CD4-positive, alpha-beta T cell treated with Interleukin-4 for 1 hour (primary cell): ENCODE results near the gene MIF4GD.
"Not testable (repeated sequence)": the region's sequence is repeated elsewhere in the genome, so short reads cannot be mapped to it uniquely, and the experiment has no call there.

Experiments used
- DNase-seq, 2 donors: peaks; one replicate each; pipeline ENCODE4 v3.0.0-alpha.2; 2020 to 2022

The MIF4GD gene

DNA sequence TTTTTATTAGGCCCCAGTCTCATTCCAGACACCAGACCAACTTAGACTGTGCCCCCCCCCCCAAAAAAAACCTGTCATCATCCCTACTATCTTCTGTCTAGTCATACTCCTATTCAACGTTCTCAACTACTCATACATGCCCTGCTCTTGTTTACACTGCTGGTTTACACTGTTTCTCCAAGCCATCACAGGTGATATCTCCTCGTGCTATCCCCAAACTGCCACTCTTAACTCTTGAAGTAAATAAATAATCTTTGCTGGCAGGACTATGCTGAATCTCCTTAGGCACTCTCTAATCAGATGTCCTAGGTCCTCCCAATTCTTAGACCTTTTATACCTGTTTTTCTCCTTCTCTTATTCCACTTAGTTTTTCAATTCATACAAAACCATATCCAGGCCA, 13.8 kb downstream of the MIF4GD start:
- not testable (repeated sequence) for DNase-seq

DNA sequence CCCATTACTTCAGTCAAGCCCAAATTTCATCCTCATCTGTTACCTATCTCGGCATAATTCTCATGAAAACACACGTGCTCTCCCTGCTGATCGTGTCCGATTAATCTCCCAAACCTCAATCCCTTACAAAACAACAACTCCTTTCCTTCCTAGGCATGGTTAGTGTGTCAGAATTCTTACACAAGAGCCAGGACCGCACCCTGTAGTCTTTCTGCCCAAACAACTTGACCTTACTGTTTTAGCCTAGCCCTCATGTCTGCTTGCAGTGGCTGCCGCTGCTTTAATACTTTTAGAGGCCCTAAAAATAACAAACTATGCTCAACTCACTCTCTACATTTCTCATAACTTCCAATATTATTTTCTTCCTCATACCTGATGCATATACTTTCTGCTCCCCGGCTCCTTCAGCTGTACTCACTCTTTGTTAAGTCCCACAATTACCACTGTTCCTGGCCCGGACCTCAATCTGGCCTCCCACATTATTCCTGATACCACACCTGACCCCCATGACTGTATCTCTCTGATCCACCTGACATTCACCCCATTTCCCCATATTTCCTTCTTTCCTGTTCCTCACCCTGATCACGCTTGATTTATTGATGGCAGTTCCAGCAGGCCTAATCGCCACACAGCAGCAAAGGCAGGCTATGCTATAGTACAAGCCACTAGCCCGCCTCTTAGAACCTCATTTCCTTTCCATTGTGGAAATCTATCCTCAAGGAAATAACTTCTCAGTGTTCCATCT, 14.9 kb downstream of the MIF4GD start:
- DNase-seq: not testable (repeated sequence)

DNA sequence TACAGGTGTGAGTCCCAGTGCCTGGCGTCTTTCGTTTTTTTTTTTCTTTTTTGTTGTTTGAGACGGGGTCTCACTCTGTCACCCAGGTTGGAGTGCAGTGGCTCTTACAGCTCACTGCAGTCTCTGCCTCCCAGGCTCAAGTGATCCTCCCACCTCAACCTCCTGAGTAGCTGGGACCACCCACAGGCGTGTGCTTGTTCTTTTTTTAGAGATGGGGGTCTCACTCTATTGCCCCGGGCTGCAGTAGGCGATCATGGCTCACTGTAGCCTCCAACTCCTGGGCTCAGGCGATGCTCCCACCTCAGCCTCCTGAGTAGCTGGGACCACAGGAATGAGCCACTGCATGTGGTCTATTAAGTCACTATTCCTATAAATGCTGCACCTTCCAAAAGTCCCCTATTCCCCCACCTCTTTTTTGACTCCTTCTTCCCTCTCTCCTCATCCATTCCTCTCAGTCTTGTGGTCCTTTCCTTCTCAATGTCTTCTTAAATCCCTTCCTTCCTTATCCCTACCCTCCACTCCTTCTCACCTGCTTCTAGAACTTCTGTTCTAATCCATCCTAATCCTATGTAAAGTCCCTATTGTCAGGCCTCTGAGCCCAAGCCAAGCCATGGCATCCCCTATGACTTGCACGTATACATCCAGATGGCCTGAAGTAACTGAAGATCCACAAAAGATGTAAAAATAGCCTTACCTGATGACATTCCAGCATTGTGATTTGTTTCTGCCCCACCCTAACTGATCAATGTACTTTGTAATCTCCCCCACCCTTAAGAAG, 18.8 kb downstream of the MIF4GD start:
- no peak for DNase-seq

DNA sequence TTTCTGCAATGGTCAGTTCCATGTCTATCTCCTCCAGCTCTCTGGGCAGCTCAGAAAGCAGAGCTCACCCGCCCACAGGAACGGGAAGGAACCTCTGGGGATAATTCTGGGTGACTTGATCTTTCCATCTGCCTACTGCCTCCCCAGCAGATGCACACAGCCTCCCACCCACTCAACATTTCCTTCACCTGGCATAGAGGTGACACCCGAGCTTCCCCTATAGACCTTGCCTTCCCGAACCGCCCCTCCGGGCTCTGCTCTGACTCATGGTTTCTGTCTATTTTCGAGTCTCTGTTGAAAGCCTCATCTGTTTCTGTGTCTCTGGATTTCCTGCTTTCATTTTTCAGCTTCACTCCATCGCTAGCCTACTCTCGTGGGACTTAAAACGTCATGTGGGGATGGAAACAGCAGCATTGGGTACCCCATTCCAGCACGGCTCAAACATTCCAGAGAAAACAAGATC, 21.0 kb downstream of the MIF4GD start:
- peak in 1 of 2 donors; percentile 57 for DNase-seq

DNA sequence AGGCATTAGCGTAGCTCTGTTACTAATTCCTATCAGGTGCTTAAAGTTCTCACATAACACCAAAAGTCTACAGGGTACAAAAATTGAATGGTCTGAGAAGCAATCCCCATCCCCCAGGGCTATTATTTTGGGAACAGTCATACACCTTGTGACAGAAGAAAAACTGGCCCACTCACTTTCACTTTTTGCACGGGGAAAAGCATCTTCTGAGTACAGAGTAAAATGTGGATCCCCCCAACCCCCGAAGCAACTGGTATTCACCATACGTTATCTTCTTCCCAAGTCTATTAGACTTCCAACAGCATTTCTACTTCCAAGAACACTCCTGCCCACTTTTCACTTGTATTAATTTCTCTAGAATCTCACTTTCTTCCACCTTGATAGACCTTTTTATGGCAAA, 21.5 kb downstream of the MIF4GD start:
- no peak for DNase-seq

DNA sequence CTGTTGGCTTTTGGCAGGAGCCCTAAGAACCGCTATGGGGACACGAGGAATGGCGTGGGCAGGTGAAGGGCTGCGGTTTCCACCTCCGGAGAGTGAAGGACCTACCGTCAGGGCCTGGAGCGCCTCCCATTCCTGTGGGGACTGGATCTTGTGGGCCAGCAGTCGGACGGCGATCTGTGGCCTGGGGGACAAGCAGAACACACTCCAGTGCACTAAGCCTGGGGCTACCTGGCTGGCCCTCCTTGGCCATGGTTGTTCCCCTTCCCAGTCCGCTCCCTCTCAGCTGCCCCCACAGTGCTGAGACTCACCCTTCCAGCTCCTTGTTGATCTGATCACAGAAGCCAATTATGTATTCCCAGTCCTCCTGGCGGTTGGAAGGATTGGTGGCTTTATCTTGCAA, 24.6 kb downstream of the MIF4GD start:
- DNase-seq: no peak

DNA sequence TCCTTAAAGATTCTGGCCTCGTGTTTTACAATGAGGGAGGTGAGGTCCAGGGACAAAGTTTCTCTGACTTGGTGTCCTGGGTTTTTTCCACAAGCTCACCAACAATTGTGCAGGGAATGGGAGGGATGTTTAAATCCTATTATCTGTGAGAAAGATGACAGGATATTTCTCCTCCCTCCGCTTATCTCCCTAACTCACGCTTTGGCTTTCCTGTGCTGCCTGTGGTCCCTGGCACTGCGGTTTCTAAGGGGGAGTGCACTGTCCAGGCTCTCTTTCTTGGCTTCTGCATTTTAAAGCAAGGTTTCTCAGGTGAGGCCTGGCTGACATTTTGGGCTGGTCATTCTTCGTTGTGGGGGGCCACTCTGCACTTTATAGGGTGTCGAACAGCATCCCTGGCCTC, 26.0 kb downstream of the MIF4GD start:
- DNase-seq: no peak

DNA sequence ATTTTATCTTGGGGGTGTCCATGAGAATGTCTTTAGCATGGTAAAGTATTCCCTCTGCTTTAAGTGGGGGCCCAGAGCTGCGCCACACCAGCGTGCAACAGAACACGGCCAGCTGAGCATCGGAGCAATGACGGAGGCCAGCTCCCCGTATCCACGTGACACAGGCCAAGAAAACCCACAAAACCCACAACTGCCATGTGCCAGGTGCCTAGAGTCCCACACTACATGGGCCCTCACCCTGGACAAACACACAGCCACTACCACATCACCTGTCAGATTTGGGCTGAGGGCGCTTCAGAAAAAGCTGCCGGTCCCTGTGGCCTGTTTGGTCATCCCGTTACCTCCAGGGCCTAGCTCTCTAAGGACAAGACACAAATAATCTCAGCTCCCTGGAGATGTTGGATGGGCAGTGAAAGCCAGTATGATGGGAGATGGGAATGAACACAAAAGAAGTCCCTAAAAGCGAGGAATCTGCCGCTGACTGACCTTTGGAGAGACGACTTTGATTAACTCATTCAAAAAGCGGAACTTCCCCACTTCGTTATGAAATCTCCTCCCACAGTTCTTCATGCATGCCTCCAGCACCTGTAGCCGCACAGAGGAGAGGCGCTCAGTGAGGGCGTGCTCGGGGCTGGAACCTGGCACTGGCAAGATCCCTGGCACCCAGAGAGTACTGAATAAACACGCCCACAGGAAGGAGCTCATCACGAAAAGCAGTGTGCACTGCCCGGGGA, 26.7 kb downstream of the MIF4GD start:
- peak in 1 of 2 donors; percentile 44 for DNase-seq

DNA sequence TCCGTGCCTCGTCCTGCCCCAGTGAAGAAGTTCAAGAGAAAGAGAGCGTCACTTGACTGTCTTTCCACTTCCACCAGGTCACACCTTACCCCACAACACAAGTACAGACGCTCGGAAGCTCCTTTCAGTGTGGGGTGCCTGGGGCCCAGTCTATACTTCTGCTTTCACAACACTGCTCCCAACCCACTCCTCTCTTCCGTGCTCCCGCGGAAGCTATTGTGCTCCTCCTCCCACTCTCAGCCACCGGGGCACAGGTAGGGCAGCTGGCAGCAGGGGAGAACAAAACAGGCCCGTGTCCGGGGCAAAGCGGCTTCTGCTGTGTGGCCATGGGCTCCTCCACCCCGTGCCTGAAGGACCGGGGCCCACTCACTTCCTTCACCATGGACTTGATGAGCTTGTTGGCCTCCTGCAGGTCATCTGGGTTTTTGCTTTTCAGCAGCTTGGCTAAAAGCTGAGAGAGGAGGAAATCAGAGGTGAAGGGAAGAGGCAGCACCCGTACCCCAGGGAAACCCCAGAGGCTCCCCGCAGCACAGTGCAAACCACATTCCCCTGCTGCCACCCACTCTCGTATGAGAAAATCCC, 28.5 kb downstream of the MIF4GD start:
- peak; percentile 59 to 71 for DNase-seq

DNA sequence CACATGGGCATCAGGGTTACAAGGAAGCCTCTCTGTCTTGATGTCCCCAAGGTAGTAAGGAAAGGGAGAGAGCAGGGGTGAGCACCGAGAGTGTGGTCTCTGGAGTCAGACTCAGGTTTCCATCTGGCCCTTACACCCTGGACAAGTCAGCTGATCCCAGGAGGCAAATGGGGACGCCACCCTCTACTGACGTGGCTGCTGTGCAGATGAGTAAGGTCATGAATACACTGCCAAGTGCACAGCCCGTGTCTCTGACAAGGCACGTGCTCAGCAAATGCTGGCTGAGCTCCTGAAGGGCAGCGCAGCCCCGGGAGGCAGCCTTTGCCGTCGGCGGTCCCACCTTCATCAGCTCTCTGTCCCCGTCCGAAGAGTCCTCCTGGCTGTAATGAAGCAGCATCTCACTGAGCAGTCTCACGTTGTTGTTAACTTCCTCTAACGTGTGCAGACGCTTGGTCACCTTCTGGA, 29.0 kb downstream of the MIF4GD start:
- peak in 1 of 2 donors; percentile 18 for DNase-seq

DNA sequence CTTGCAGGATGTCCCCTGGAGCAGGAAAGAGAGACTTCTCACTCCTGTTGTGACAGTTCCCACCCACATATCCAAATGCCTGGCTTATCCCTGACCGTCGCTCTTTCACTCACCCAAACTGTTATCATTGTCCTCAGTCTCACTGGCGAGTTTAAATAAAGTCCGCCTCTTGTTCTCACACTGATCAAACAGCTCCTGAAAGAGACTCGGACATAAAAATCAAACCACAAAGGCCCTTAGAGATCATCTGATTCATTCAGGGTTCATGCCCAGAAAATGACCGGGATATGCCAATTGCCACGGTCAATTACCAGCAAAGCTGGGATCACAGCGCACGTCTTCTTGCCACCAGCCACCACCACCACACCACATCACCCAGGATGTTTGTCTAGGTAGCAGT, 29.5 kb downstream of the MIF4GD start:
- no peak for DNase-seq

DNA sequence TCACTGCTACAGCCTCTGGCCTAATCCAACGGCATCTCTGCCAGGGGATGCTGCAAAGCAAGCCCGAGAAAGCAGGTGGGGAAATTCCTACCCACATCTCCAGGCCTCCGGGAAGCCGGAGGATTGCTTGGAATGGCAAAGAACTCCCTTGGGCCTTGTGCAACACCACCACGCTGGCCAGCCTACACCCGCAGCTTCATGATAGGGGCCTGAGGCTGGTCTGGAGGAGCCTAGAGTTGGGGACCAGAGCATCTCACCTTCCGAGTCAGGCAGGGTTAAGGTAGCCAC, 29.9 kb downstream of the MIF4GD start:
- no peak for DNase-seq

DNA sequence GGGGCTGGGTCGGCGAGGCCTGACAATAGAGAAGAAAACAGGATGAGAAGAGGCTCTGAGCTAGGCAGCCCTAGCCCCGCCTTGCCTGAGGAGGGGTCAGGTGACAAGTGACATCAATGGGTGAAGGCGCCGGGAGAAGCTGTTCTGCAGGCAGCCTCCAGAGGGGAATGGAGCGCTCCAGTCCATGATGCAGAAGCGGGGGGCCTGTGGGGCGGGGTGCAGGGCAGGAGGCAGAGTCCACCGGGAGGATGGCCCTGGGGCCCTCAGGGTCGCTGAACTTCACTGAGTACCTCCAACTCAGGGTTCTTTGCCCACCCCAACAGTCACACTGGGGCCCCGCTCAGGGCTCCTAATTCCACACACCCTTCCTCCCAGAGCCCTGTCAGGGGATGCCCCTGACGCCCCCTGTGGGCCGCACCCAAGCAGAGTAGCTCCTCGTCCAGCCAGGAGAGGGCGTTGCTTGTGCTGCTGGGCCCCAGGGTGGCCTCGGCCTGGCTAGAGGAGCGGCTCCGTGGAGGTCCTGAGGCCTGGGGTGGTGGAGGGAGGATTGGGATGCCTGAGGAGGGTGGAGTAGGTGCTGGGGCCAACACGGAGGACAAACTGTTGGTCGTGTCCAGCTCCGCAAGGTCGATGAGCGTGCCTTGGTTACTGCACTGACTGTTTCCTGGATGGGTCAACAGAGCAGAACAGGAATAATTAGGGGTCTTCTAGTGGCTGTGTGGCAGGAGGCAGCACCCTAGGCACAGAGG, 30.5 kb downstream of the MIF4GD start:
- peak; percentile 28 to 29 for DNase-seq

DNA sequence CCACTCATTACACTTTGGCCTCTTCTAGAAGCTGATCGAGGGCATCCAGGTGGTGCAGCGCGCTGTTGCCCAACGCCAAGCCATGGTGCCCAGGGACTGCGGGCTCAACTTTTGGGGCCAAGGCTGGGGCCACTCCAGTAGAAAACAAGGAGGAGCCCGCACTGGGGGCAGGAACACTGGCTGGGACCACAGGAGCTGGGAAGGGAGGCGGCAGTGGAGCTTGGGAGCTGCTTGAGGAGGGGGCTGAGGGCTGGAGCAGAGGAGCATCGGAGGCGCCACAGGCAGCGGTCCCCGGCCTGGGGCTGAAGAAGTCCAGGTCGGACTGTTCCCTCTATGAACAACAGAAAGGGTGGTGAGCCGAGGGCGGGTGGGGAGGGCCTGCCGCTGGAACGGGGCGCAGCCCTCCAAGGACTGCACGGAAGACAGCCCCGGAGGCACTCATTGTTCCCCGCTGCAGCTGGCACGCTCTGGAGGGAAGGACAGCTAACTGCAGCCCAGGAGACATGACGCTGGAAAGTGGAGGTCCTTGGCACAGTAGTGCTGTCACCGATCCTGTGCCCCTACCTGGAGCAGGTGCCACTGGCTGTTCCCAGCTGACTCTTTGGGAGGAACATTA, 31.1 kb downstream of the MIF4GD start:
- no peak for DNase-seq

DNA sequence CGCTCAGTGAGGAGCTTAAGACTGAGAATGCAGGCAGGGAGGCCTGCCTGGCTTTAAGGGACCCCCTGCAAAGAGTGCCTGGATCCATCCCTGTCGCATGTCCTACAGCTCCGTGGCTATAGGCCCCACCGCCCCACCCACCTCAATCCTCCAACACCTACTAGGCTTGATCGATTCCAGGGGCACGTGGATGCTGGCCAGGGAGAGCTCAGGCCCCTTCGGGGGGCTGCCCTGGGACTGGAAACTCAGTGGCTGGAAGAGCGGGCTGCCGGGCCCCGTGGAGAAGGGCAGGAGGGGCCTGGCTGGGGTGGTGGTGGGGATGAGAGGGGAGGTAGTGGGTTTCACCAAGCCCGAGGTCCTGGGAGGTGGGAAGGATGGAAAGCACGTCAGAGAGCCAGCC, 31.8 kb downstream of the MIF4GD start:
- DNase-seq: no peak

DNA sequence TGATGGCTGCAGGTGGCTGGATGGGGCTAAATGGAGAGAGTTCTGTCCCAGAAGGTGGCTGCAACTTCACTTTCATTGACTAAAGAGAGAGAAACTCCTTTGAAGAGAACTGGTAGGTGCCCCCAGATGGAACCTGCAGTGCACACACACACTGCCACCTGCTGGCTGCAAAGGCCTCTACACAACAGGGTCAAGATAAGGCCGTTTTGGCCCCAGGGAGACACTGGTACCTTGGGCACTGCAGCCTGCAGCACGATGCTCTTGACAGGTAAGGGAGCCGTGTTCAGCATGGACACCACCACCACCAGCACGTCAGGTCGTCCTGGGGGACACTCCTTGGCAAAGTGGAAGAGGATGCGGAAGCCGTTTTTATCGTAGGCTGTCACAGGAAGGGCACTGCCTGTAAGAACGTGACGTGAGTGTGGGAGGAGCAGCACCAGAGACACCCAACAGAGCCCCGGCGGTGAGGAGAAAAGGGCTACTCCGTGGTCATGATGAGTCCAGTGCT, 32.3 kb downstream of the MIF4GD start:
- peak; percentile 70 for DNase-seq

DNA sequence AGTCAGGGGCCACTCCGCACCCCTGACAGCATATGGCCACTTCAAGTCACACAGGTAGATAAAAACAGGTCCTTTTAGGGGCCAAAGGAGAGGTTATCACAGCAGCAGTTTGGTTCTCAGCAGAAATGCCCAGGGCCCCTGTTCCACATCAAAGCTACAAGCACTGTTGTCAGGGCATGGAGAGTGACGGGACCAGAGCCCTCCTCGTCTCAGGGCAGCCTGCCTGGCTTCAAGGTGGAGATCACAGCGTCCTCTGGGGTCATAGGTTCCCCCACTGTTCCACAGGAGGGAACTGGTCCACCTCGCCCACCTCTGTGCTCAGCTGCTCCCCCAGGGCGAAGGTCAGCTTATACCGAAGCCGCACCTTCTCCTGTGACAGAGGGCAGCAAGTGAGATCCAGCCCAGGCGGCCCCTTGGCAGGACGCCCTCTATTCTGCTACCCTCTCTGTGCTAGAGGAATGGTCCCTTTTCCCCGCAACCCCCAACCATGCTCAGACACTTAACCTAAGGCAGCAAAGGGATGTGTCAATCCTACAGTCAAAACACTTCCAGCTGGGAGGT, 32.9 kb downstream of the MIF4GD start:
- DNase-seq: no peak

DNA sequence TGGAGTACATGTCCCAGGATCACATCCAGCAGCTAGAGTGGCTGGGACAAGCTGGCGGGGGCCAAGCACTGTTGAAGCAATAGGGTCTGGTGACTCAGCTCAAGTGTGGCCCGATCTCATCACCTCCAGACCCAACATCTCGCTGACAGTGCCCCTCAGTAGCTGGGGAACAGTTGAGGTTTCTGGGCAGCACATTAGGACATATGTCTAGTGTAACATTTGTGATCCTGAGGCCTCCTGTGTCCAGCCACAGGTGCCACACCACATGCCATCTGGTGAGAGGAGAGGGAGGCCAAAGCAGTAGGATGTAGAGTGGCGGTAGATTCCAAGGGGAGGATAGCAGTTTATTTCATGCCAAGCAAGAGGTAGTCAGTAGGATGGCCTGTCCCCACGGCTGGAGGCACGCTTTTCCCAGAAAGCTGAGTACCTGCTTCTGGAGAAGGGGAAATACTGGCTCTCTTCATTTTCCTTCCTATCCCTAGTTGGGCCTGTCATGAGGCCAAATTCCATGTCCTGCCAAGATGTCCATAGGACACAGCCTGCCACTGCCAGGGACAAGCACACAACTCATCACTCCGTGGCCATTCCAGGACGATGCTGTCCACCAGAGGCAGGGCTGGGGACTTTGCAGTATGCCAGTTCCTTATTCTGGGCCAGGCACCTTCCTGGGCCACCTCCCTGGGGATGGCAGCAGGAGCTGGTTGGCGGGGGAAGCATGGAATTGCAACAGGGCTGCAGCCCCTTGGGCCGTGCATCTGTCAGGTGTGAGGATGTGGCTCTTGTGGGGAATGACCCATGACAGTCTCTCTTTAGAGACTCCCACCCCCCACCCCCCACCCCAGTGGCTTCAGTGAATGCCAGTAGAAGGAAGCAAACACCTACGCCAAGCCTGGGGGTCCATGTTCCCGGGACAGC, 33.7 kb downstream of the MIF4GD start:
- no peak for DNase-seq

DNA sequence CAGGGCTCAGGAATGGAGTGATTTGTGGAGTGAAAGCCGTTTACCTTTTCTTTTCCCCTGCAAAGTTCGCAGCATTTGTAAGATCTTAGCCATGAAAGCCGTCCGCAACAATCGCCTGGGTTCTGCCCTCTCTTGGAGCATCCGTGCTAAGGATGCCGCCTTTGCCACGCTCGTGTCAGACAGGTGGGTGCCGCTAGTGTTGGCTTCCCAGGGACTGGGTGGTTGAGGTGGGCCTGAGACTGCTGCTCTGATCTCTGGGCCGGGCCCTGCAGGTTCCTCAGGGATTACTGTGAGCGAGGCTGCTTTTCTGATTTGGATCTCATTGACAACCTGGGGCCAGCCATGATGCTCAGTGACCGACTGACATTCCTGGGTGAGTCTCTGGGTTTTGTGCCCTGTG, 38.2 kb downstream of the MIF4GD start:
- no peak for DNase-seq

DNA sequence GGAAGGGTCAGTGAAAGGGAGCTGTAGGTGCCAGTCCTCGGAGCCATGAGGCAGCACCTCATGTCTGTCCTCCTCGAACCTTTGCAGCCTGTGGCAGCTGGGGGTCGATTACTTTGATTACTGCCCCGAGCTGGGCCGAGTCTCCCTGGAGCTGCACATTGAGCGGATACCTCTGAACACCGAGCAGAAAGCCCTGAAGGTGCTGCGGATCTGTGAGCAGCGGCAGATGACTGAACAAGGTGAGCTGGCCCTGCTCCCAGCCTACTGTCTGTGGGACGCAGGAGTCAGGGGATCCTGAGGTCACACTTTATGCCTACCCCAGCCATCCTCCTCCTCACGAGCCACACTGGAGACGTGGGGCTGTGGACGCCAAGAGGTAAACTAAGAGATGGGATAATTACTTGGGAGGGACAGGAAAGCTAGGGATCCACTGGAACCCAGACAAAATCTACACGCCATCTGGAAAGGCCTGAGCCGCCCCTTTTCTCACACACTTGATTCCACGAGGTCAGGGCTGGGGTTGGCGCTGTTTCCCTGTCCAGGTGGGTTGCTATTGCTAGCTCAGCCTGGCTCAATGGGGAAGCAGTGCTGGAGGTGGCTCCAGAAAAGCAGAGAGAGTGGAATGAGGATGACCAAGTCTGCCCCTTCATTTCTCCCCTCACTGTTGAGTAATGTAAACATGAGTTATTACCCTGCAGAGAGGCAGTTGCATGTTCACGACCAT, 39.1 kb downstream of the MIF4GD start:
- no peak for DNase-seq
